Putamen (tissue), 1 donor: ENCODE data around the gene MYBPC1.

Experiments
- DNase-seq: peaks from one replicate; pipeline ENCODE4 v3.0.0-alpha.2; 2016; ENCODE audit warnings: low spot score

MYBPC1 gene

DNA sequence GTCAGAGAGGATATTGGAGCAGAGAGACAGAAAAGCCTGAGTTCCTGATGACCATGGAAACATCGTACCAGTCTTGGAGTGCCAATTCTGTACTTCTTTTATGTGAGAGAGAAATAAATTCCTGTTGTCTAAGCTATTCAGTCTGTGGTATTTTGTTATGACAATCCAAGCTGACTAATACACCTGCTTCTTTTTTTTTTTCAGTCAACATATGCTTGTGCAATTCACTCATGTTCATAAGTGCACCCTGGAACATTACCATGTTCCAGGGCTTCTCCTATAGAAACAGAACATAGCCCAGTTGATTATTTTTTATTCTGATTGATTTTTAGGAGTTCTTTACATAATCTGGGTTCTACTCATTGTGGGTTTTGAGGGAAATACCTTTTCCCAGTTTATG lies 100.9 kb downstream of the MYBPC1 start:
- no peak for DNase-seq

DNA sequence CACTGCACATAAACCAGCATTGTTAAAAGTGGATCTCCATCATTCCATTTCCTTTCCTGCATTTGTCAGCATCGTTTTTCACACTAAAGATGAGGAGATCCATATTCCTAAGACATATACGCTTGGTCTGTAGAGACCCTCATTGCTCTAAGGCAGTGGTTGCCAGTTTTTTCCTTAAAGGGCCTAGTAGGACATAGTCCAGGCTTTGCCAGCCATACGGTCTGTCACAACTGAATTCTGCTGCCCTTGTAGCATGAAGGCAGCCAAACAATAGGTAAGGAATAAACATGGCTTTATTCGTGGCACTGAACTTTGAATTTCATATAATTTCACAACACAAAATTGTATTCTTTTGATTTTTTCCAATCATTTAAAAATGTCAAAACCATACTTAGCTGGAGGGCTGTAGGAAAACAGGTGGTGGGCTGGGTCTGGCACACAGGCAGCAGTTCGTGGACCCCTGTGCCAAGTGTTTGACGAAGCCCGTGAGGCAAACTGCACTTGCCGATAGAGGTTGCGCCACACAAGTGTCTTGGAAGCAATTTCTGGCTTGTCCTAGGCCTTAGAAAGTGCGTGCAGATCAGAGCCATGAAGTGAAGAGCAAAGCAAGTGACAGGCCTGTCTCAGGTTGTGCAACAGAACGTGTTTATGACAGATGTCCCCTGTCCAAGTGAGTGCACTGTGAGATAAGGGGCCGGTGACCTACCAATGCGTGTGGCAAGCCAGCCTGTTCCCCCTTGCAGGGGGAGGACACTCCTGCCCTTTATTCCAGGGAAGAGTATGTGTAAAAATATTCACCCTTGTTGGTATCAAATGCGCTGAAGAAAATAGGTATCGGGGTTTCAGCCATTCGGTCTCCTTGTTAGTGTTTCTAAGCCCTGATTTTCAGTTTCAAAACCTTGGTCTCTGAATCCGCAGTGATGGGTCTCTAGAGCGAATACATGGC lies 101.8 kb downstream of the MYBPC1 start:
- DNase-seq, result peak; percentile 39

DNA sequence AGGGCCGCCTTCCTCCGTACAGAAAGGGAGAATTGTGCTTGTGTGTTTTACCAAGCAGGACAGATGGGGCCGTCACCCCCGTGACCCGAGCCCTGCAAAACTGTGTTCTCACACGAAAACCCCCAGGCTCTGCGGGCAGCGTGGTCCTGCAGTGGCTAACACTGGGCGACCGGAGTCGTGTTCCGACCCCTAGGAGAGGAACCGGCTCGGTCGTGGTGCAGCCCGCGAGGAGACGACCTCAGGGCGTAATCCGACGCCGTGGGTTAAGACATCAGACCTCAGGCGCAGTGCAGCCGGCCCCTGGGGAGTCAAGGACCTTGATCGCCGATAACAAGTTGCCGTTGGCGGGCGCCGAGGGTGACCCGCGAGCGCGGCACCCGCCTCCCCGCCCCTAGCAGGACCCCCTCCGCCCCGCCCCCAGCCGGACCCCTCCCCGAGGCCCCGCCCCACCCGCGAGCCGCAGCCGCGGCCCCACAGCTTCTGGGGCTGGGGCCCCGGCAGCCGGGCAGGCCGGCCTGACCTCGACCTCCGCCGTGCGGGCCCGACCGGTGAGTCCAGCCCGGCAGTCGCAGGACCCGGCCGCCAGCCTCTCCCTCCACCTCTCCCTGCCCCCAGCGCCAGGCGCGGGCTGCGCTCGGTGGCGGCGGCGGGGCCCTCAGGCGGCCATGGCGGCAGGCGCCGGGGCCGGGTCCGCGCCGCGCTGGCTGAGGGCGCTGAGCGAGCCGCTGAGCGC lies 102.6 kb downstream of the MYBPC1 start, which contains the start of gene CHPT1:
Gene CHPT1, plus strand, starts transcription at position 444 of the 733 bp plus-strand sequence. Its CDS starts 222 bp downstream, at position 666.
- DNase-seq, result peak; percentile 48

DNA sequence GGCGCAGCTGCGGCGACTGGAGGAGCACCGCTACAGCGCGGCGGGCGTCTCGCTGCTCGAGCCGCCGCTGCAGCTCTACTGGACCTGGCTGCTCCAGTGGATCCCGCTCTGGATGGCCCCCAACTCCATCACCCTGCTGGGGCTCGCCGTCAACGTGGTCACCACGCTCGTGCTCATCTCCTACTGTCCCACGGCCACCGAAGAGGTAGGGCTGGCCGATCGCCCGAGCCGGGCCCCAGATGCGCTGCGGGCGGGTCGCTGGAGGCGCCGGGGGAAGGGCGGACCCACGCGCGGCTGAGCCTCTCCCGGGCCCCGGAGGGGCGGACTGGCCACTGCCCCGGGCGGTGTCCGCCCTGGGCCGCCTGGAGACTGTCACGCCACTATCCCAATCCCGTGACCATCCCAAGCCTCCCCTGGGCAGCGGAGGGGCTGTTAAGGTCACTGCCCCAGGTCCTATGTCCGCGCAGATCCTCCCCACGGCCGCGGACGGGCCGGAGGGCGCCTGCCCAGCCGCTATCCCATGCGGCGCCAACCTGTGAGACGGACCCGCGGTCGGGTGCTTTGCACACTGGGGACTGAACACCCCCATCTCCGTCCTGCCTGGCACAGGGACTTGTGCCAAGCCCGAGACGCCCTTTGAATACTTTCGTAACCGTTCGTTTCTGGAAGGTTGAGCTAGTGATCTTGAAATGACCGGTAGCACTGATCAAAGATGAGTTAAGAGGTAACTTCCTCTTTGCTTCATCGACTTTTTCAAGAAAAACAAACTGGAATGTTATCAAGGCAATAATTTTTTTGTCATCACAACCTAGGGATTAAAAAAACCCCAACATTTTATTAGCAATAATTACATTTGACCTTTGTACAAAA lies 103.4 kb downstream of the MYBPC1 start:
- peak; percentile 20 for DNase-seq

DNA sequence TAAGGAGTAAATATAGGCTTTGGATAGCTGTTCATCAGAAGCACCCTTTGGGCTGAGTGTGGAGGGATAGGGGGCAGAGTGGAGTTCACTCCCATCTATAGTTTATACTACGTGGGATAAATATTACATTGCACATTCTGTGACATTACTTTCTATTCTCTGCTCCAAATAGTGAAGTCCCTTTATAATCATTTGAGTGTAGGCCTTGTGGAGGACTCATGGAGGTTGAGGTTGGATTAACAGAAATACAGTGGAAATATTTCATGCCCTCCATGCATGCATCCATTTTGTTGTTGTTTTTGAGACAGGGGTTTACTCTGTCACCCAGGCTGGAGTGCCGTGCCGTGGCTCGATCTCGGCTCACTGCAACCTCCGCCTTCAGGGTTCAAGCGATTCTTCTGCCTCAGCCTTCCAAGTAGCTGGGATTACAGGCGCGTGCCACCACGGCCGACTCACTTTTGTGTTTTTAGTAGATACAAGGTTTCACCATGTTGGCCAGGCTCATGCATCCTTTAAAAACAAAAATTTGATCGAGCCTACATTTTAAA lies 104.1 kb downstream of the MYBPC1 start:
- DNase-seq, result peak; percentile 22

DNA sequence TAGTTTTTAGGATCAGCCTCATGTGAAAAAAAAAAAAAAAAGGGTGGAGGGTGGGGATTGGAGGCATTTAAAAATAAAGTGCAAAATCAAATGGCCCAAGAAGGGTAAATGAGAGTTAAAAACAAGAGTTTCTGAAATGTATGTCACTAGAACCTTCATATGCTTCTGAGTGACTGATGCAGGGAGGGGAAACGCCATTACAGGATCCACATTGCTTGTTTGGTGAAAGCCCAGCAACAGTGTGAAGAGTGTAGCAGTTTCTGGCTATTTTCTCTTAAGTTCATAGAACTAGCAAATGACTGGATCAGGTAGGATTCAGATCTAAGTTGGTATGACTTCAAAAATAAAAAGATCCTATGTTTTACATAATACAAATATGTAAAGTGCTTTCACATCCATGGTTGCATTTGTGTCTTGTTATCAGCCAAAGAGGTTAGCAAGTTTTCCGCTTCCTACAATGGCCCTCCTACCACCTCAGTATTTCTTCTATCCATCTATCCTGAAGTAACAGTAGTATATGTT lies 105.6 kb downstream of the MYBPC1 start:
- DNase-seq, result no peak

DNA sequence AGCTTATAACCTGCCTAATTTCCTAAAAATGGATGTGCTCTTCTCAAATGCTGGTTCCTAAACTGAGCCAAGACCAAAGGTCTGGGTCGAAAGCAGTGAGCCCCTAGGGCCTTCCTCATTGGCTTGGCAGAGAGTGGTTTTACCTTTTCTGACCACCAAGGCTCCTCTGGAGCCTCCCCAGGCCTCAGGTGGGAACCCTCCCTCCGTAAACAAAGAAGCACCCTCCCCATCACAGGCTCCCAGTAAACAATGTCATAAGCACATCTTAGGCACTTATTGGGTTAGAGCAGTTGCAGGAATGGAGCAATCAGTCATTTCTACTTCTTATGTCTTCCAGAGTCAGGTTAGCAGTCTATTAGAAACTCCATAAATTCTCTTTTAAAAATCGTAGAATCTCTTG lies 108.7 kb downstream of the MYBPC1 start:
- no peak for DNase-seq

DNA sequence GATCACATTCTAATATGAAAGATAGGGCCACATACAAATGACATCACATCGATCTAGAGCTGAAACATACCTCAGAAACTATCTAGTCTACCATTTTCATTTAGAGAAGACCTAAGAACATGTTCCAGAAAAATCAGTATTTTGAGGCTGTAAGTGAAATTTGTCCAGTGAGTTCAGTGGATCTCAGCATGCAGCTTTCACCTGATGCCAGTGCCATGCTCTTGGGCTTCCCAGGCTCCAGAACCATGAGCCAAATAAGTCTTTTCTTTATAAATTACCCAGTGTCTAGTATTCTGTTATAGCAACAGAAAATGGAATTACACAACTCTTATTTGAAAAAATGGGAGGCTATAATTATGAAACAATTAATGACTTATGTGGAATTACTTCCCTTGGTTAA lies 111.6 kb downstream of the MYBPC1 start:
- no peak for DNase-seq

DNA sequence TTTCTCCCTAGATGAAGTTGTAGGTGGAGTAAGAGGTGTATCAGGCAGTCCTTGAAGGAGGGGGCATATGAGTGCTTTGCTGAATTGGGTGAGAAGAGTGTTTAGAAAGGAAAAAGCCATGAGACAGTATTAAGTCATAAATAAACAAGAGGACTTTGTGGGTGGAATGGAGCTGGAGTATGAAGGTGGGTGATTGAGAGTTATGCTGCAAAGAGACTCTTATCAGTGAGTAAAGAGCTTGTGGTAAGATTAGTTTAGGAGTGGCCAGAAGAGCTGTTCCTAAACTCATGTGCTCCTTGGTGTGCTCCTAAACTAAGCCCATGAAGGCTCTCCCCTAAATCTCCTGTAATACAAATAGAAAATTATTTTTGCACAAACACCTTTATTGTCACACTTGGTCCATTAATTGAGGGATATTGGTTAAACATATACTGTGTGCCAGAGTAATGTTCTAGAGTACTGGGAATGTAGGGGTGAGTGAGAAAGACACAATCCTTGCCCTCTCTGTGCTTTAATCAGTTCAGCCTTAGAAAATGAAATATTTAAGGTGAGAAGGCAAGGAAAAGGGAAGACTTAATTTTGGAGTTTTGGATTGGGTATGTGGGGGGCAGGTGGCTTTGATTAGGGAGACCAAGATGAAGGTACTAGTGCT lies 112.5 kb downstream of the MYBPC1 start:
- no peak for DNase-seq

DNA sequence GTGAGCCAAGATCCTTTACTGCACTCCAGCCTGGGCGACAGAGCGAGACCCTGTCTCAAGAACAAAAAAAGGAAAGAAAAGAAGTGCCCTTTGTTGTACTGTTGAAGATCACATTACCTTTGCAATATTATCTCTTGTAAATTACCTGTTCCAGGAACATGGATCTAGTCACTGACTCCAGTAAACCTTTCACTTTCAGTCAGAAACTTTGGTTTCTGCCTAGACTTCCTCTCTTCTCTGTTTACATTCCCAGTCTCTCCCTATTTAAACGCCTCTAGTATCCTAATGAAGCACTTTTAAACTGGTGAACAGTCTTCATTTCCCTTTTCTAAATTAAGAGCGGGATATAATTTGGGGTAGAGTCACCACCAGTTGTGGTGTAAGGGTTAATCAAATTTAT lies 115.5 kb downstream of the MYBPC1 start:
- no peak for DNase-seq

DNA sequence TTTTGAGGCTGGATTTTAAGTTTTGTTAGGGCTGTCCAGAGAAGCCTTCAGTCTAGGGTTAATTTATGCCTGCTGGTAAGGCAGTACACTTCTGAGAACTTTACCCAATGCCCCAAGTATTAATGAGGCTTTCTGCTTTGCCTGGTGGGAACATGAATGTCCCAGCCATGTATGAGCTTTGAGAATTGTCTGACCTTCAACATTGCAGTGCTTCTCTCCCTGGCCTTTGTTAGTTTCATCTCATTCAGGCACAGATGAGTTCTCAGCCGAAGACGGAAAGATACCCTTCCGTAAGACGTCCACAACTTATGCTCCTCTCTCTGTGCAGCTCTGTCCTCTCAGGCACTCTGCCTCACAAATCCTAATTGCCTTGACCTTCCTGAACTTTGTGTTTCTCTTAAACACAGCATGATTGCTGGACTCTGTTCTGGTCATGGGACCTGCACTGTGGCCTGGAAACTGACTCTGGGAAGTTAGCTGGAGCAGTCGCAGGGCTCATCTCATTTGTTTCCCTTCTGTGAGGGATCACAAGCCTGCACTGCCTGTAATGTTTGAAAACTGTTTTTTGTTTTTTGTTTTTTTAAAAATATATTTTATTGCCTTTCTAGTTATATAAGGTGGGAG lies 118.4 kb downstream of the MYBPC1 start:
- DNase-seq, result peak; percentile 27

DNA sequence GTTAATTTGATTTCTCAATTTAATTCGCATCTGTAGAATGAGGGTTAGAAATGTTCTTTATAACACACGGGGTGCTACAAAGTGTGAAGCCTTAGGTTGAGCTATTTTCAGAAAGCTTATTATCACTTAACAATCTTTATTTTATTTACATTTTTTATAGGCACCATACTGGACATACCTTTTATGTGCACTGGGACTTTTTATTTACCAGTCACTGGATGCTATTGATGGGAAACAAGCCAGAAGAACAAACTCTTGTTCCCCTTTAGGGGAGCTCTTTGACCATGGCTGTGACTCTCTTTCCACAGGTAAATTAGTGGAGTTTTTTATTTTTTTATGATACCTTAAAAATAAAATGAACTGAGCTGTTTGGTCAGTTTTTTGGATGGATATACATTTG lies 119.2 kb downstream of the MYBPC1 start:
- DNase-seq, result no peak

DNA sequence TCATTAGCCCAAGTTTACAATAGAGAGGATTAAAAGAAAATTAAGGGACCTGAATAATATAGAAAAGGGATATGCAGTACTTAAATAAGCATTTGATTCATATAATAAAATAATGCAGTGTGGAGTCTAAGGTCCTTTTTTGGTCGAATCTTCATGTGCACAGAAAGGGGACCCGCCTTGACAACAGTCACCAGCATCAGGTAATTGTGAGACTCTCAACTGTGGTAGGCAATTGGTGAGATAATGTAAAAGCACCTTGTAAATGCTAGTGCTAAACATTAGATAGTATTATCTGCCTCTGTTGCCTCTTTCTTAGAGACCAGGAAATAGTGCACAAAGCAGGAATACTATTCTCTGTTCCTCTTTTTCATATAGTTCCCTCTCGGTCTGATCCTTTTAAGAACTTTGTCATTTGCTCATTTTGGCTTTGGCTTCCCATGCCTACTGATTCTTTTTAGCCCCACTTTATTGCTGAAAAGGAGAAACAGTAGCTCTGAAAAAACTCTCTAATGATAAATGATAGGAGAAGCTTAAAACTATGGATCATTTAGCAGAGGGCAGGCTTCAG lies 120.2 kb downstream of the MYBPC1 start:
- no peak for DNase-seq

DNA sequence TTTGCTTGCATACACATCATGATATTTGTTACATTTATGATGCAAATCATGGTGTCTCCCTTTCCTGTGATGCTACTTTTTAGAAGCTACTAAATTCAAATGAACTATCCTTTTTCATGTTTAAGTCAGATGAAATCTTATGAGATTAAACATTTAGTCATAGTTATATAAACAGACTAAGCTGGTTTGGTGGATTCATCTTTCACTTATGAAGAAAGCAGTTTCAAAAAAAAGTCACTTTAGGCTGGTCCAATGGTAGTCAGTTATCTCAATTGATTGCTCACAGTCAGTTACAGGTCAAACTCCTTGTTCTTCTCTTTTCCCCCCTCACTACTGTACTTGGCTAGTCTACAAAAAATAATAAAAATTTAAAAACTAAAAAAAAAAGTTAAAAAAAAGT lies 124.8 kb downstream of the MYBPC1 start:
- DNase-seq, result no peak

DNA sequence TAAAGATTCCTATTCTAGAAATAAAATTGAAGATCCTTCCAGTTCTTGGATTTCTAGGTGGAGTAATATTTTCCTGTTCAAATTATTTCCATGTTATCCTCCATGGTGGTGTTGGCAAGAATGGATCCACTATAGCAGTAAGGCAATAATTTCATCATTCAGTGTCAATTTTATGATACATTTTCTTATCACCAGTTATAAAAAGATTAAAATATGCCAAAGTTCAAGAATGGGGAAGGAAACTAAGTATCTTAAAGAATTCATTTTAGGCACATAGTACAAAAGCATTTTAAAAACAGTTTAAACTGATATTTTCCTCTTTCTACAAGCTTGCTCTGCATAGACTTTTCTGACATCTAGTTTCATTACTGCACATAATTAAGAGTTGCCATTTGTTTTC lies 125.3 kb downstream of the MYBPC1 start:
- no peak for DNase-seq

DNA sequence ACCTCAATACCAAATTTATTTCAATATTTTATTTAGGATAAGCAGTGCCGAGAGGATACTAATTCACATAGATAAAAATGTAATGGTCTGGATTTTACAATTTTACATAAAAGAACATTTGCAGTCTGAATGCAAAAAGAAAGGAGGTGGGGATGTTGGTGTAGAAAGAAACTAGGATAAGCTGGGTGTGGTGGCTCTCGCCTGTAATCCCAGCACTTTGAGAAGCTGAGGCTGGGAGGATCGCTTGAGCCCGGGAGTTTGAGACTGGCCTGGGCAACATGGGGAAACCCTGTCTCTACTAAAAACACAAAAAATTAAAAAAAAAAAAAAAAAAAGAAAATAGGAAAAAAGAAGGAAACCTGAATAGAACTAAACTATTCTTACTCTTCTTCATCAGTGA lies 127.6 kb downstream of the MYBPC1 start:
- no peak for DNase-seq

DNA sequence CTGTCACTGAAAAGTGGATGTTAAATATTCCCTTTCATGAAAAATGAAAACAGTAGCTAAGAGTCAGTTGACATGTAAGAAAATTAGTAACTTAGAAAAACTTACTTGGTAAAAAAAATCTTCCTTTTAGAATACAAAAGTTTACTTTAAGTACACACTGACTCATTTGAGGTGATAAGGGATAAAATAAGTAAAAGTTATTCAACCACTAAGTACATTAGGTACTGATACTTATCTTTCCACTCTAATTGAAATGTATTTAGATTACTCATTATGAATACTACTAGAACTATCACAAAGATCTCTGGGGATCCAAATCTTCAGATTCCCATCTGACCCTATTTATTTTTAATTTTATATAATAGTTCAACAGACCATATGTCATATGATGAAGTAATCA lies 132.3 kb downstream of the MYBPC1 start:
- no peak for DNase-seq

DNA sequence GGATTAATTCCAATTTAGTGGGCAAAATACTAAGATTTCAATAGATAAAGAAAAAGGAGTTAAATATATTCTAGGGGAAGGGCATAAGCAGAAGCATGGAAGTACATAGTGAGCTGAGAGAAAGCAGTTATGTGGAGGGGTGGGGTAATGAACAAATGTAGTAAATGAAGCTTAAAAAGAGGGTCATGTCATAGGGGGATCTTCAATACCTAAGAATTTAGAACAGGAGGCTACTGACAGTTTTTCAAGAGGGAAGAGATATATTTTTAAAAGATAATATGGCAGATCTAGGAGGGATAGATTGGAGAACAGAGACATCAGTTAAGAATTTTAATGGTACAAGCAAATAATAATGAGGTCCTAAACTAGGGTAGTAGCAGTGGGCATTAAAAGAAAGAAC lies 135.1 kb downstream of the MYBPC1 start:
- no peak for DNase-seq

DNA sequence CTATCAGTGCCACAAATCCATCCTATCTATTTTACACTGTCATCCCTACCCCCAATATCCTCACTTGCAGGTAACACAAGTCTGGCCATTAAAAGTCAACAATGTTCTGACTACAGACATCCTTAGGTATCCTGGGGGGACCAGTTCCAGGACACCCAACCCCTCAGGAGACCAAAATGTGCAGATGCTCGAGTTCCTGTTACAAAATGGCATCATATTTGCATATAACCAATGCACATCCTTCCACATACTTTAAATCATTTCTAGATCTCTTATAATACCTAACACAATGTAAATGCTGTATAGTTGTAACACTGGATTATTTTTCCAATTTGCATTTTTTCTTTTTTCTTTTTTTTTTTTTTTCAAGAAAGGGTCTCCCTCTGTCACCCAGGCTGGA lies 137.5 kb downstream of the MYBPC1 start:
- DNase-seq, result no peak

DNA sequence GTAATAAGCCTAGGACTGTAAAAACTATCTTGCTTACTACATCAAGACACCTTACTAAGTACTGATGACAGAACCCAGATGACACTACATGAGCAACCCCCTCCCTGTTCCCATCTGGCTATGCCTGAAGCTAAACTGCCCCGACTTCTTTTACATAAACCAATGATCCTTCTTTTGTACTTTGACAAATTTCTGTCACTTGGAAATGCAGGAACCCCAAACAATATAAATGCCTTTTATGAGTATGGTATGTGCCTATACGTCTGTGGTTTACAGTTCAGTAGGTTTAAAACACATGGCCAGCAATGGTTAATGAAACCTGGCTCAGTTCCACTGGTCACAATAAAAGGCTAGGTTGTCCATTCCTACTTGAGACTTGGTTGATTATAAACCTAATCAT lies 138.4 kb downstream of the MYBPC1 start:
- DNase-seq, result no peak
